Measurements from ENCODE around the gene HDHD3. TPM values are rescaled to one million over a fixed set of nuclear protein-coding genes. Genes with fewer than 3 reads are reported as not detected.

Gene HDHD3, protein sequence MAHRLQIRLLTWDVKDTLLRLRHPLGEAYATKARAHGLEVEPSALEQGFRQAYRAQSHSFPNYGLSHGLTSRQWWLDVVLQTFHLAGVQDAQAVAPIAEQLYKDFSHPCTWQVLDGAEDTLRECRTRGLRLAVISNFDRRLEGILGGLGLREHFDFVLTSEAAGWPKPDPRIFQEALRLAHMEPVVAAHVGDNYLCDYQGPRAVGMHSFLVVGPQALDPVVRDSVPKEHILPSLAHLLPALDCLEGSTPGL
- 10.6 and 15.5 TPM in 2 replicates for total RNA-seq

GRCh38 chr9:113376634-113377567, at the start of gene HDHD3:
TSS of gene HDHD3 (minus strand) at chr9:113376986. CDS start at chr9:113374354, 2,632 bp downstream.

DNA sequence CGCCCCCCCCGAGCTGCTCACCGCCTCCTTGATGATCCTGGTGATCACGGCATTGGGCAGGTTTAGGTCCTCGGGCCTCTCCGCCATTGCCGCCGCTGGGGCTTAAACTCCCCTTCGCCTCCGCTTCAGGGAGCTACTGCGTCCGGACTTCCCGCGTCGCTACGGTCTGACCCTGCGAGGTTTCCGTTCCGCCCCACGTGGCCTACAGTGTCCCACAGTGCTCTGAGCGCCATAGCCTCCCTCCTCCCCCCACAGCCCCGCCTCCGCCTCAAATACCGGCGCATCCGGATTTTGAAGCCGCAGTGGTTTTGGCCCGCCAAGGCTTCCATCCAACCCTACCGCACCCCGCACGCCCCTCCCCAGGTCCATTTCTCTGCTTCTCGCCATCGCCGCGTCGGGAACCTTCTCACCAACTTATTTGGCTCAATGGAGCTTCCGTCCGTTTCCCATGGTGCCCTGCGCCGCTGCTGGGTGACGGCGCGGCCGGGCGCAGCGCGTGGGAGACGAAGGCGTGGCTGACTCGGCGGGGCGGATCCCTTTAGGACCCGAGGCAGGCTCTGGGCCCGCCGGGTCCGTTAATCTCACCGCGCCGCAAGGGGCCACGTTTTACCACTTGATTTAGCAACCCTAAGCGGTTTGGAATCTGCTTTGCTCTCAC, 33.5 kb upstream of the HDHD3 start, which contains the start of the genes C9orf43 and POLE3:
Gene C9orf43, plus strand, starts transcription at position 541 of the 658 bp plus-strand sequence. CDS start 2,747 bp downstream, outside the sequence.
Gene POLE3, minus strand, starts transcription at position 469 of the 658 bp plus-strand sequence. Its CDS starts 382 bp downstream, at position 87.

DNA sequence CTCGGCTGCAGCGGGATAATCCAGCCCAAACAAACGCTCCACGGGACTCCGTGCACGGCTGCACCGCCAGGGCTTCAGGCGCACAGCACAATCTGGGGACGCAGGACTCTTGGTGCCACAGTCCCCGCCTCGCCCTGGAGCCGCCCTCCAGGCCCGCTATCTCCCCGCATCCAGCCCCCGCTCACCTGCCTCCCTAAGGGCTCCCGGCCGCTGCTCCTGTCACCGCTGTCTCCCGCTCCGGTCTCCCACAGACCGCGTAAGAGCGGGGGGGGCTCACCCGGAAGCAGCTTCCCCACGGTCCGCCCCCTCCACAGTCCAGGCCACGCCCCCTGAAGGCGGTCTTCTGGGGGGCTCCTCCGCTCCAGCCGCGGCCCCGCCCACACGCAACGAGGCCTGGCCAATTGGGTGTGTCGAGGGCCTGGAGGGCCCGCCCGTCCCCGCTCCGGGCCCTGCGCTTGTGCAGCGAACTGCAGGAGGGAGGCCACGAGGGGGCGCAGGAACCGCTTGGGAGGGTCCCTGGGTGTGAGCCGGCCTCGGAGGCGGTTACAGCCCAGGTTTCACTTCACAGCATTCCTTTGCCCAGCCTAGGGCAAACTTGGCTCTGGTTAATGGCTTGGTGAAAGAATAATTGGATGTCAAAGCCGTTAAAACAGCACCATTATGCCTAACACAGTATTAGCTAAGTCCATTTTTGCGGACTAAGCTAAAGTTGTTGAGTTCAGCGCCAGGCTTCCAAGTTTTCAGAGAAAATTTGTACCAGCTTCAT, 24.4 kb upstream of the HDHD3 start, which contains the start of gene ALAD:
Gene ALAD, minus strand, starts transcription at position 258 of the 766 bp plus-strand sequence. CDS start 7,725 bp downstream, outside the sequence.

DNA sequence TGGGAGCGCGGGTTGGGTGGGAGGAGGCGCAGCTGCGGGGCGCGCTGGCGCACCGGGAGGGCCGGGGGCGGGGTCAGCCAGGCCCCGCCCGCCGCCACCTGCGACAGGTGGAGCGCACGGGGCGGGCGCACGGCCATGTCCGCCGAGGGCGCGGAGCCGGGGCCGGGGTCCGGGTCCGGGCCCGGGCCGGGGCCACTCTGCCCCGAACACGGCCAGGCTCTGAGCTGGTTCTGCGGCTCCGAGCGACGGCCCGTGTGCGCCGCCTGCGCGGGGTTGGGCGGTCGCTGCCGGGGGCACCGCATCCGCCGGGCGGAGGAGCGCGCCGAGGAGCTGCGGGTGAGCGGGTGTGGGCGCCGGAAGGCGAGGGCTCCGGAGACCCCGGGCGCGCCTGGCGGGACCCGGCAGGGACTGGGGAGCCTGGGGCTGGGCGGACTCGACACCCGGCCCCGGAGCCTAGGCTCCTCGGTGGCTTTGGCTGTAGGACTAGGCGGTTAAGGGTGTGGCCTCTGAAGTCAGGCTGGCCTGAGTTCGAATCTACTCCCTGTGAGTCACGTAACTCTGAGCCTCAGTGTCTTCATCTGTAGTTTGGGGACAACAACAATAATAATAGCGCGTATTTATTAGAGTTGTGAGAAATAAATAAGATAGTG, 27.2 kb downstream of the HDHD3 start, which contains the start of gene BSPRY:
Gene BSPRY, plus strand, starts transcription at position 97 of the 650 bp plus-strand sequence. Its CDS starts 39 bp downstream, at position 136.

DNA sequence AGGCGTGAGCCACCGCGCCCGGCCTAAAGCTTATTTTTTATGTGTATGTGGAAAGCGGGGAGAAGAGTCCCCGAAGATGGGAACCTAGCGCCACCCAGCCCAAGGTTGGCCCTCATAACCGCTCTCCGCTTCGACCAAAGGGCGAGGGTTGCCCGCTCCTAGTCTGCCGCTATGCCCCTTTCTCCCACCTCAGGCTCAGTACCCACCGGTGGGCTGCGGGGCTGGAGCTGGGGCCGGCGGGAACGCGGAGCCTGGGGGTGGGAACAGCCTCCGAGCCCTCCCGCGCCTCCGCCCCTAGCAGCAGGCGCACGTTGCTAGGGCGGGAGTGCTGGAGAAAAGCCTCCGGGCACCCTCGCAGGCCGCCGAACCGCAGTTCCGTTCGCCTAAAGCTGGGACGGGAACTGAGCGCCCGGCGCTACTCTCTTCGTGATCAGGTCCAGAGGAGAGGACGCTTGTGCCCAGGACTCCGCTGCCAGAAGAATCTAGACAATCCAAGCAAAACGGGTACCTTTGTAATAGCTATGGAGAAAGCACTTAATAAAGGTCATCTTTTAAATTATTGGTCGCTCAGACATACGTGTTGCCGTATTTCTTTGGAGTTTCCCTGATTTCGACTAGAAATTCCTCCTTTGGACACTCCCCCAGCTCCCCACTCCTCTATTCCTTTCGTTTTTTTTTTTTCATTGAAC, 36.6 kb downstream of the HDHD3 start, which contains the start of gene WDR31:
Gene WDR31, minus strand, starts transcription at position 265 of the 689 bp plus-strand sequence. CDS start 8,253 bp downstream, outside the sequence.

Other genes starting within 250 kb of the HDHD3 start
- 15.4 and 21.6 TPM in 2 replicates for gene SLC31A2, start 226.0 kb downstream of the HDHD3 start, total RNA-seq
- 17.5 and 27.3 TPM in 2 replicates for gene FKBP15, start 155.7 kb downstream of the HDHD3 start, total RNA-seq
- gene SLC31A1, start 155.4 kb downstream of the HDHD3 start, total RNA-seq: 27.8 and 37.9 TPM in 2 replicates
- 40.1 and 53.2 TPM in 2 replicates for gene CDC26, start 101.4 kb downstream of the HDHD3 start, total RNA-seq
- gene PRPF4, start 101.3 kb downstream of the HDHD3 start, total RNA-seq: 23.9 and 46.6 TPM in 2 replicates
- gene RNF183, start 73.6 kb downstream of the HDHD3 start, total RNA-seq: 0.37 TPM in 1 of 2 replicates, not detected in the other
- 1.3 and 2.7 TPM in 2 replicates for gene WDR31, start 36.7 kb downstream of the HDHD3 start, total RNA-seq
- not detected in 2 replicates for gene BSPRY, start 27.4 kb downstream of the HDHD3 start, total RNA-seq
- gene ALAD, start 24.3 kb upstream of the HDHD3 start, total RNA-seq: 17.7 and 24.2 TPM in 2 replicates
- gene POLE3, start 33.7 kb upstream of the HDHD3 start, total RNA-seq: 27.5 and 64.3 TPM in 2 replicates
- 0.25 and 0.77 TPM in 2 replicates for gene C9orf43, start 33.8 kb upstream of the HDHD3 start, total RNA-seq
- gene RGS3, start 86.7 kb upstream of the HDHD3 start, total RNA-seq: 44.2 and 46.5 TPM in 2 replicates

Measured in uterine smooth muscle cell (primary cell).